Trophoblast cell (in vitro differentiated cells and primary cell): ENCODE data around the gene PGAP3.

Experiments
- DNase-seq, 2 donors: peaks; one replicate each; pipeline ENCODE4 v3.0.0-alpha.2; 2016
- H2AFZ ChIP-seq: 2 replicates; pipeline ENCODE4 v1.6.1; 2013; ENCODE audit warnings: low read length, moderate library complexity, mild to moderate bottlenecking; ENCODE audit not compliant: insufficient read depth, poor library complexity
- H2AK5ac ChIP-seq: 2 replicates; pipeline ENCODE4 v1.6.1; 2013; ENCODE audit warnings: mild to moderate bottlenecking, low read length
- H2BK120ac ChIP-seq: 2 replicates; pipeline ENCODE4 v1.6.1; 2013; ENCODE audit warnings: low read length, mild to moderate bottlenecking, moderate library complexity; ENCODE audit not compliant: insufficient read depth, poor library complexity
- H2BK12ac ChIP-seq: 2 replicates; pipeline ENCODE4 v1.6.1; 2013; ENCODE audit warnings: mild to moderate bottlenecking, low read length, moderate library complexity
- H2BK5ac ChIP-seq: 2 replicates; pipeline ENCODE4 v1.6.1; 2013; ENCODE audit warnings: low read length, low read depth, moderate library complexity, mild to moderate bottlenecking; ENCODE audit not compliant: poor library complexity
- H3K14ac ChIP-seq: 2 replicates; pipeline ENCODE4 v1.6.1; 2013; ENCODE audit warnings: mild to moderate bottlenecking, low read length
- H3K18ac ChIP-seq: 2 replicates; pipeline ENCODE4 v1.6.1; 2013; ENCODE audit warnings: mild to moderate bottlenecking, low read length
- H3K23ac ChIP-seq: 2 replicates; pipeline ENCODE4 v1.6.1; 2013; ENCODE audit warnings: low read length
- H3K27ac ChIP-seq: 2 replicates; pipeline ENCODE4 v1.5.1; 2013; ENCODE audit warnings: low read depth, mild to moderate bottlenecking, inconsistent platforms, low read length, moderate library complexity
- H3K27me3 ChIP-seq: 2 replicates; pipeline ENCODE4 v1.6.1; 2013; ENCODE audit warnings: inconsistent platforms, mild to moderate bottlenecking, low read length, moderate library complexity; ENCODE audit not compliant: insufficient read depth
- H3K36me3 ChIP-seq, 2 experiments: 1 replicate in 1 of 2; 2 replicates in 1 of 2; pipeline ENCODE4 v1.6.1; 2013; ENCODE audit warnings: low read length in 2 of 2, mild to moderate bottlenecking in 2 of 2, moderate library complexity in 1 of 2; ENCODE audit not compliant: insufficient read depth in 2 of 2, control insufficient read depth in 1 of 2
- H3K4ac ChIP-seq: 2 replicates; pipeline ENCODE4 v1.6.1; 2013; ENCODE audit warnings: low read depth, mild to moderate bottlenecking, low read length, moderate library complexity
- H3K4me1 ChIP-seq, 2 experiments: 1 replicate in 1 of 2; 2 replicates in 1 of 2; pipeline ENCODE4 v1.6.1; 2013; ENCODE audit warnings: low read length in 2 of 2, mild to moderate bottlenecking in 2 of 2, moderate library complexity in 1 of 2; ENCODE audit not compliant: insufficient read depth in 2 of 2, control insufficient read depth in 1 of 2
- H3K4me2 ChIP-seq: 2 replicates; pipeline ENCODE4 v1.6.1; 2013; ENCODE audit warnings: inconsistent platforms, mild to moderate bottlenecking, low read length, moderate library complexity
- H3K4me3 ChIP-seq: 2 replicates; pipeline ENCODE4 v1.5.1; 2013; ENCODE audit warnings: mild to moderate bottlenecking, low read depth, low read length, inconsistent platforms
- H3K79me1 ChIP-seq: one replicate; pipeline ENCODE4 v1.6.1; 2013; ENCODE audit warnings: low read length
- H3K79me2 ChIP-seq: 2 replicates; pipeline ENCODE4 v1.6.1; 2013; ENCODE audit warnings: low read length, mild to moderate bottlenecking; ENCODE audit not compliant: control insufficient read depth, insufficient read depth, poor library complexity
- H3K9ac ChIP-seq: 2 replicates; pipeline ENCODE4 v1.6.1; 2013; ENCODE audit warnings: mild to moderate bottlenecking, low read length
- H3K9me3 ChIP-seq: 2 replicates; pipeline ENCODE4 v1.6.1; 2013; ENCODE audit warnings: low read depth, mild to moderate bottlenecking, control low read depth, inconsistent platforms, low read length; ENCODE audit not compliant: insufficient read depth
- H4K12ac ChIP-seq: 2 replicates; pipeline ENCODE4 v1.6.1; 2013; ENCODE audit warnings: low read depth, mild to moderate bottlenecking, low read length, moderate library complexity
- H4K8ac ChIP-seq: 2 replicates; pipeline ENCODE4 v1.6.1; 2013; ENCODE audit warnings: low read depth, mild to moderate bottlenecking, low read length, moderate library complexity
- H4K91ac ChIP-seq: one replicate; pipeline ENCODE4 v1.6.1; 2013; ENCODE audit warnings: low read depth, mild to moderate bottlenecking, low read length, moderate library complexity
- WGBS: extraction: QIAGEN DNeasy Blood & Tissue Kit; methylation state at CpG from one replicate; pipeline ENCODE4 v1.1.7; 2013; ENCODE audit warnings: missing lambda C conversion rate; ENCODE audit not compliant: insufficient read length, insufficient coverage; ENCODE audit errors: extremely low coverage; 5-methylcytosine and 5-hydroxymethylcytosine counted together

Gene PGAP3

GRCh38 chr17:39627047-39627711 is 60.7 kb downstream of the PGAP3 start:
- no peak overlapping the region for H3K4ac ChIP-seq
- H3K14ac ChIP-seq, result no peak overlapping the region
- H3K4me2 ChIP-seq, result peak overlapping the region; percentile 42
- H3K9ac ChIP-seq, result no peak overlapping the region
- no peak overlapping the region for H4K91ac ChIP-seq
- H3K79me2 ChIP-seq, result no peaks in the 10 kb centered on the region
- no peak overlapping the region for H2AK5ac ChIP-seq
- H3K23ac ChIP-seq, result no peak overlapping the region
- peaks cover 3% of the 10 kb centered on the region for H3K79me1 ChIP-seq
- no peak overlapping the region for H3K27ac ChIP-seq
- H2AFZ ChIP-seq, result no peak overlapping the region
- no peaks in the 10 kb centered on the region for H3K9me3 ChIP-seq
- peaks cover 8 to 13% of the 10 kb centered on the region in 2 experiments for H3K4me1 ChIP-seq
- DNase-seq, result no peak
- H3K18ac ChIP-seq, result no peak overlapping the region
- H2BK120ac ChIP-seq, result no peak overlapping the region
- no peak overlapping the region for H4K8ac ChIP-seq
- H3K4me3 ChIP-seq, result no peak overlapping the region
- WGBS, result no CpG with 5 or more reads among the region's 72 CpGs
- H3K36me3 ChIP-seq, result no peaks in the 10 kb centered on the region
- no peak overlapping the region for H2BK12ac ChIP-seq
- no peak overlapping the region for H4K12ac ChIP-seq
- H3K27me3 ChIP-seq, result peaks cover 39% of the 10 kb centered on the region
- H2BK5ac ChIP-seq, result no peak overlapping the region

GRCh38 chr17:39626171-39627046 is 61.4 kb downstream of the PGAP3 start, which contains the start of gene PPP1R1B:
Gene PPP1R1B, plus strand, starts transcription at chr17:39626952. Its CDS starts 441 bp downstream, at chr17:39627393.
- Histone ChIP-seq H2BK5ac (no peak within 1 kb of the TSS), H4K12ac (no peak within 1 kb of the TSS), H3K36me3 (no peaks in the 10 kb centered on the region), H3K14ac (no peak within 1 kb of the TSS), H3K4me3 (no peak within 1 kb of the TSS), H3K4me1 (peaks cover 3 to 8% of the 10 kb centered on the region in 2 experiments), H3K9me3 (no peaks in the 10 kb centered on the region), H3K27ac (no peak within 1 kb of the TSS), H4K91ac (no peak within 1 kb of the TSS), H2BK120ac (no peak within 1 kb of the TSS), H3K9ac (no peak within 1 kb of the TSS), H3K4me2 (peak within 1 kb of the TSS; percentile 42), H3K23ac (no peak within 1 kb of the TSS), H3K4ac (no peak within 1 kb of the TSS), H3K18ac (no peak within 1 kb of the TSS), H3K27me3 (peaks cover 39% of the 10 kb centered on the region), H3K79me2 (no peaks in the 10 kb centered on the region), H2AK5ac (no peak within 1 kb of the TSS), H3K79me1 (no peaks in the 10 kb centered on the region), H2BK12ac (no peak within 1 kb of the TSS), H2AFZ (no peak within 1 kb of the TSS), H4K8ac (no peak within 1 kb of the TSS)
- no peak for DNase-seq
- WGBS, result no CpG with 5 or more reads among the region's 29 CpGs

GRCh38 chr17:39625198-39625785 is 62.6 kb downstream of the PGAP3 start:
- no peak overlapping the region for H2BK5ac ChIP-seq
- no peak overlapping the region for H3K23ac ChIP-seq
- DNase-seq, result no peak
- no peaks in the 10 kb centered on the region for H3K79me1 ChIP-seq
- whole genome bisulfite sequencing, result no CpG with 5 or more reads among the region's 5 CpGs
- H2AK5ac ChIP-seq, result no peak overlapping the region
- no peaks in the 10 kb centered on the region for H3K9me3 ChIP-seq
- H2BK12ac ChIP-seq, result no peak overlapping the region
- H3K79me2 ChIP-seq, result no peaks in the 10 kb centered on the region
- H3K27ac ChIP-seq, result no peak overlapping the region
- no peak overlapping the region for H4K91ac ChIP-seq
- no peak overlapping the region for H3K4ac ChIP-seq
- H4K8ac ChIP-seq, result no peak overlapping the region
- H3K36me3 ChIP-seq, result no peaks in the 10 kb centered on the region
- no peak overlapping the region for H3K18ac ChIP-seq
- no peak overlapping the region for H2BK120ac ChIP-seq
- no peak overlapping the region for H2AFZ ChIP-seq
- H3K14ac ChIP-seq, result no peak overlapping the region
- H4K12ac ChIP-seq, result no peak overlapping the region
- H3K27me3 ChIP-seq, result peaks cover 39% of the 10 kb centered on the region
- H3K4me2 ChIP-seq, result no peak overlapping the region
- H3K9ac ChIP-seq, result no peak overlapping the region
- no peak overlapping the region for H3K4me3 ChIP-seq
- peaks cover 0 to 5% of the 10 kb centered on the region in 2 experiments for H3K4me1 ChIP-seq

- Histone ChIP-seq H3K18ac (no peak overlapping the region), H3K79me2 (no peaks in the 10 kb centered on the region), H4K91ac (no peak overlapping the region), H4K8ac (no peak overlapping the region), H2BK12ac (no peak overlapping the region), H3K79me1 (no peaks in the 10 kb centered on the region), H3K9me3 (no peaks in the 10 kb centered on the region), H3K36me3 (no peaks in the 10 kb centered on the region), H3K4ac (no peak overlapping the region), H3K27ac (no peak overlapping the region), H3K4me1 (peaks cover 0 to 5% of the 10 kb centered on the region in 2 experiments), H3K14ac (no peak overlapping the region), H4K12ac (no peak overlapping the region), H3K9ac (no peak overlapping the region), H2BK120ac (no peak overlapping the region), H3K4me2 (no peak overlapping the region), H3K27me3 (peaks cover 43% of the 10 kb centered on the region), H2BK5ac (no peak overlapping the region), H2AK5ac (no peak overlapping the region), H3K23ac (no peak overlapping the region), H3K4me3 (no peak overlapping the region), H2AFZ (no peak overlapping the region)
- no peak for DNase-seq
- WGBS, result no CpG with 5 or more reads among the region's 8 CpGs
Observed at GRCh38 chr17:39624313-39624712, 63.5 kb downstream of the PGAP3 start.
